ENCODE data around the gene KRTAP5-3.

The KRTAP5-3 gene

DNA sequence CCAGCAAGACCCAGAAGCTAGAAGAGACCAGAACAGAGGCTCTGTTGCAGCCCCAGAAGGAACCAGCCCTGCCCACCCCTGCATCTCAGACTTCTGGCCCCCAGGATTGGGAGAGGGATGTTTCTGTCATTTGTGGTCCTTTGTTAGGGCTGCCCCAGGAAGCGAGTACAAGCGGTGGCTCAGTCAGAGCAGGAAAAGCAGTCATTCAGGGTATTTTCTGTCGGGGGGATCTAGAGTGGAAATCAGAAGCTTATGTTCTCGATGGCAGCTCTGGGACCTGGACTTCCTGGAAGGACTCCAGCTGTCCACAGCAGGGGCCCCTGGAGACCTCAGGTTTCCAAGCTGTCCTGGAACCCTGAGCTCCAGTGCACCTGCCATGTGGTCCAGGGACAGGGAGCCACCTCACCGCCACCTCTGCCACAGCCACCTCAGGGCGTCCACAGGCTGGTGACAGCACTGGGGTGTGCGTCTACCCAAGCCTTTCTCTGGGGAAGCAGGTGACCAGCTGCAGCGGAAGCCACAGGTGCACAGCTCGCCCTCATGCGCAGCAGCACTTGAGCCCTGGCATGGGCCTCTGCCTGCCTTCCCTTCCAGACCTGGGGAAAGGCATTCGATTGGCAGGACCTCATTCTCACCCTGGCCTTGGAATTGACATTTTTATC is 23.9 kb upstream of the KRTAP5-3 start:
- no peak overlapping the region for H3K27ac ChIP-seq (ENCODE audit: low read depth, low read length)

DNA sequence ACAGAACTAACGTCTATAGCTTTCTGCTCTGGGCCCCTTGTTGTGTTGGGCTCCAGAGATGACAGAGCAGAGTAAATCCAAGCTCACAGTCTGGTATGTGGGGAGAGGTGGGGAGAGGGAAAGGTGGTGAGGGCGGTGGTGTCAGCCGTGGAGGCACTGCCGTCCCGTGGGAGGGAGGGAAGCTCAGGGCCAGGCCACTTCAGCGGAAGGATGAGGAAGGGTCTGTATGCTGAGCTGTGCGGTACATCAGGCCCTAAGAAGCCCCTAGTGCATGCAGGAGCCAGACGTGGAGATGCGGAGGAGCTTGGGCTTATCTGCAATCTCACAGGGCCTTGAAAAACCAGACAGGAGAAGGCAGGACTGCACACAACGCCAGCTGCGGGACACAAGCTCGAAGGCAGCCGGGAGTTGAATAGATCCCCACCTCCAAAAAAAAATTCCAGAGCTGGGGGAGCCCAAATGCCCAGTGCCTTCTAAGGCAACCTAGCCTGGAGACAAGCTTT is 22.9 kb upstream of the KRTAP5-3 start:
- Histone ChIP-seq H3K9me3 (ENCODE audit: control insufficient read depth in 5 of 5, low read length in 5 of 5) (no peaks in the 10 kb centered on the region), H3K9ac (ENCODE audit: low read length in 5 of 5) (no peak overlapping the region), H3K27ac (ENCODE audit: low read depth, low read length) (no peak overlapping the region), H3K4me1 (ENCODE audit: control insufficient read depth in 5 of 5, insufficient read depth in 5 of 5, low read length in 5 of 5) (peaks cover 0 to 22% (median 3%) of the 10 kb centered on the region in 5 donors), H3K4me3 (ENCODE audit: low read depth in 1 of 5, low read length in 5 of 5) (no peak overlapping the region), H3K27me3 (ENCODE audit: control insufficient read depth in 5 of 5, insufficient read depth in 4 of 5, low read length in 5 of 5) (peaks cover 11 to 41% (median 28%) of the 10 kb centered on the region in 5 donors), H3K36me3 (ENCODE audit: control insufficient read depth in 5 of 5, insufficient read depth in 5 of 5, low read length in 5 of 5) (no peaks in the 10 kb centered on the region)

More for the DNA sequence above, 23.9 kb upstream of the KRTAP5-3 start:
- peaks cover 0 to 22% (median 3%) of the 10 kb centered on the region in 5 donors for H3K4me1 ChIP-seq (ENCODE audit: control insufficient read depth in 5 of 5, insufficient read depth in 5 of 5, low read length in 5 of 5)
- H3K27me3 ChIP-seq (ENCODE audit: control insufficient read depth in 5 of 5, insufficient read depth in 4 of 5, low read length in 5 of 5), result peaks cover 11 to 40% (median 28%) of the 10 kb centered on the region in 5 donors
- no peak overlapping the region for H3K9ac ChIP-seq (ENCODE audit: low read length in 5 of 5)
- H3K4me3 ChIP-seq (ENCODE audit: low read depth in 1 of 5, low read length in 5 of 5), result no peak overlapping the region
- no peaks in the 10 kb centered on the region for H3K36me3 ChIP-seq (ENCODE audit: control insufficient read depth in 5 of 5, insufficient read depth in 5 of 5, low read length in 5 of 5)
- no peaks in the 10 kb centered on the region for H3K9me3 ChIP-seq (ENCODE audit: control insufficient read depth in 5 of 5, low read length in 5 of 5)

DNA sequence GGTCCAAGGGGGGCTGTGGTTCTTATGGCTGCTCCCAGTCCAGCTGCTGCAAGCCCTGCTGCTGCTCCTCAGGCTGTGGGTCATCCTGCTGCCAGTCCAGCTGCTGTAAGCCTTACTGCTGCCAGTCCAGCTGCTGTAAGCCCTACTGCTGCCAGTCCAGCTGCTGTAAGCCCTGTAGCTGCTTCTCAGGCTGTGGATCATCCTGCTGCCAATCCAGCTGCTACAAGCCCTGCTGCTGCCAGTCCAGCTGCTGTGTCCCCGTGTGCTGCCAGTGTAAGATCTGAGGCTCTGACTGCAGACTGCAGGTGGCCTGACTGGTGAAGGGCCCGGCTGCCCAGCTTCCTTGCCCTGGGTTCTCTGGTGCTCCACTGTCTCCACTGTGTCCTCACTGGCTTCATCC is 22.0 kb upstream of the KRTAP5-3 start:
- H3K27ac ChIP-seq (ENCODE audit: low read depth, low read length), result no peak overlapping the region

DNA sequence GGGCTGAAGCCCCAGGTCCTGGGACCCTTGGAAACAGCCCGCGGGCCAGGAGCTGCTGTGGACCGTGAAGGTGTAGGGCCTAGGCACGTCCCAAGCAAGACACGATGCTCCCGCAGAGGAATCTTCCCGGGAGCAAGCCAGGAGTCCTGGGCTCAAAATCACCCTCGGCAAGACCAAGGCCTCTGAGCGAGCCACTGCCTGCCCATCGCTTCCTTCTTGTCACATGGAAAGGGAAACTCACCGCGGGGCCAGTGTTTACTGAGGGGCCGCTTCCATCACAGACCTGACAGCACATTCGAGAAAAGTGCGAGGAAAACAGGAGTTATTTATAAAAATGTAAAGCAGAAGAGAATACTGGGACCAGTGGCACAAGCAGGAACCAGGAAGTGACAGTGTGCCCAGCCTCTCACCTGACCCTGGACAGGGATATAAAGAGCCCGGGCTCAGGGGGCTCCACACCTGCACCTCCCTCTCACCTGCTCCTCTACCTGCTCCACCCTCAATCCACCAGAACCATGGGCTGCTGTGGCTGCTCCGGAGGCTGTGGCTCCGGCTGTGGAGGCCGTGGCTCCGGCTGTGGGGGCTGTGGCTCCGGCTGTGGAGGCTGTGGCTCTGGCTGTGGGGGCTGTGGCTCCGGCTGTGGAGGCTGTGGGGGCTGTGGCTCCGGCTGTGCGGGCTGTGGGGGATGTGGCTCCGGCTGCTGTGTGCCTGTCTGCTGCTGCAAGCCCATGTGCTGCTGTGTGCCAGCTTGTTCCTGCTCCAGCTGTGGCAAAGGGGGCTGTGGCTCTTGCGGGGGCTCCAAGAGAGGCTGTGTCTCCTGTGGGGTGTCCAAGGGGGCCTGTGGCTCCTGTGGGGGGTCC is 21.3 kb upstream of the KRTAP5-3 start, which contains the start of gene KRTAP5-5:
Gene KRTAP5-5, plus strand, starts transcription at position 450 of the 860 bp plus-strand sequence. Its CDS starts 66 bp downstream, at position 516.
- Histone ChIP-seq H3K4me3 (ENCODE audit: low read depth in 1 of 5, low read length in 5 of 5) (no peak within 1 kb of the TSS), H3K4me1 (ENCODE audit: control insufficient read depth in 5 of 5, insufficient read depth in 5 of 5, low read length in 5 of 5) (peaks cover 0 to 18% (median 3%) of the 10 kb centered on the region in 5 donors), H3K27ac (ENCODE audit: low read depth, low read length) (no peak within 1 kb of the TSS), H3K9ac (ENCODE audit: low read length in 5 of 5) (peak within 1 kb of the TSS in 1 of 5 donors; percentile 35), H3K36me3 (ENCODE audit: control insufficient read depth in 5 of 5, insufficient read depth in 5 of 5, low read length in 5 of 5) (no peaks in the 10 kb centered on the region), H3K27me3 (ENCODE audit: control insufficient read depth in 5 of 5, insufficient read depth in 4 of 5, low read length in 5 of 5) (peaks cover 11 to 41% (median 28%) of the 10 kb centered on the region in 5 donors), H3K9me3 (ENCODE audit: control insufficient read depth in 5 of 5, low read length in 5 of 5) (no peaks in the 10 kb centered on the region)

More for the DNA sequence above, 22.0 kb upstream of the KRTAP5-3 start:
- Histone ChIP-seq H3K36me3 (ENCODE audit: control insufficient read depth in 5 of 5, insufficient read depth in 5 of 5, low read length in 5 of 5) (no peaks in the 10 kb centered on the region), H3K9me3 (ENCODE audit: control insufficient read depth in 5 of 5, low read length in 5 of 5) (no peaks in the 10 kb centered on the region), H3K9ac (ENCODE audit: low read length in 5 of 5) (no peak overlapping the region), H3K4me1 (ENCODE audit: control insufficient read depth in 5 of 5, insufficient read depth in 5 of 5, low read length in 5 of 5) (peaks cover 0 to 18% (median 3%) of the 10 kb centered on the region in 5 donors), H3K27me3 (ENCODE audit: control insufficient read depth in 5 of 5, insufficient read depth in 4 of 5, low read length in 5 of 5) (peaks cover 11 to 41% (median 28%) of the 10 kb centered on the region in 5 donors), H3K4me3 (ENCODE audit: low read depth in 1 of 5, low read length in 5 of 5) (no peak overlapping the region)

DNA sequence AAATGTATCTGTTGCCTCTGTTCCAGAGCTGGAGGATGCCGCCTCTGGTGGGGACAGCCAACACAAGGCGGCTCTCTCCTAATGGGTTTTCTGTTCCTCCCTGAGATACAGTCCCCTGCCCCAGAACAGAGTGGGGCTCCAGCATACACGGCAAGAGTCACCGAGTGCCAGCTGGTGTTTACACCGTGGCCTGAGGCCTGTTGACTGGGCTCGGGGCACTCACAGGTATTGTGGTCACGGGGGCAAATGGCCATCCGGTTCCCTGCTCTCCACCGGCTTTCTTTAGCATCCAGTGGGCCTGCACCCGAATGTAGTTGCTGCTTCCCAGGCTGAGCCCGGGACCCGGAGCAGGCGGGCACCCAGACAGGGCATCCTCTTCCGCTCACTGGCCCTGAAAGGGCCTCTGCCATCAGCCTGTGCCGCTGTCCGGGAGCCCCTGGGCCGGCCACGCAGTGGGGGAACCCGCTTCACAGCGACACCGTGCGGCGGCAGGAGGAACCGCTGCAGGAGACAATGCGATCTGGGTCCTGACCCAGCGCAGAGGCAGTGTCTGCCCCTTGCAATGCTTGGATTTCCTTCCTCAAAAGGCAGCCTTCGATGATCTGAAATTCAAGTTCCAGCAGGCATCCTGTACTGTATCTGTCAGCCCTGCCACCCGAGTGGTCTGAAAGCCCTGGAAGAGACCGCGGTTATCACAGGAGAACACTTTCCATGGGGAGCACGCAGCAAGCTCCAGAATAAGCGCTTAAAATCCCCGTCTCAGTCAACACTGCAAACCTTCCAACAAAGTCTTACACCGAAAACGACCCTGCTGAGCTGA is 20.5 kb upstream of the KRTAP5-3 start:
- Histone ChIP-seq H3K4me3 (ENCODE audit: low read depth in 1 of 5, low read length in 5 of 5) (no peak overlapping the region), H3K27ac (ENCODE audit: low read depth, low read length) (no peak overlapping the region), H3K9ac (ENCODE audit: low read length in 5 of 5) (peak overlapping the region in 1 of 5 donors; percentile 35), H3K4me1 (ENCODE audit: control insufficient read depth in 5 of 5, insufficient read depth in 5 of 5, low read length in 5 of 5) (peaks cover 0 to 18% (median 3%) of the 10 kb centered on the region in 5 donors), H3K9me3 (ENCODE audit: control insufficient read depth in 5 of 5, low read length in 5 of 5) (no peaks in the 10 kb centered on the region), H3K36me3 (ENCODE audit: control insufficient read depth in 5 of 5, insufficient read depth in 5 of 5, low read length in 5 of 5) (no peaks in the 10 kb centered on the region), H3K27me3 (ENCODE audit: control insufficient read depth in 5 of 5, insufficient read depth in 4 of 5, low read length in 5 of 5) (peaks cover 11 to 38% (median 28%) of the 10 kb centered on the region in 5 donors)

DNA sequence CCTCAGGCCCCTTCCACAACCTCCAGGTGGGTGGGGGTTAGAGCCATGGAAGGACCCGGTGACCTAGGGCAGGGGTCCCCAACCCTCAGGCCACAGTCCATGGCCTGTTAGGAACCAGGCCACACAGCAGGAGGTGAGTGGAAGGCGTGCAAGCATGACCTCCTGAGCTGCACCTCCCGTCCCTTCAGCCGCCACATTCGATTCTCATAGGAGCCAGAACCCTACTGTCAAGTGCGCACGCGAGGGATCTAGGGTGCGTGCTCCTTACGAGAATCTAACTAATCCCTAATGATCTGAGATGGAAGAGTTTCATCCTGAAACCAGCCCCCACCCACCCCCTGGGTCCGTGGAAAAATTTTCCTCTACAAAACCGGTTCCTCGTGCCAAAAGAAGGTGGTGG is 17.3 kb upstream of the KRTAP5-3 start:
- Histone ChIP-seq H3K4me1 (ENCODE audit: control insufficient read depth in 5 of 5, insufficient read depth in 5 of 5, low read length in 5 of 5) (peaks cover 0 to 7% (median 3%) of the 10 kb centered on the region in 5 donors), H3K9ac (ENCODE audit: low read length in 5 of 5) (no peak overlapping the region), H3K27ac (ENCODE audit: low read depth, low read length) (no peak overlapping the region), H3K36me3 (ENCODE audit: control insufficient read depth in 5 of 5, insufficient read depth in 5 of 5, low read length in 5 of 5) (no peaks in the 10 kb centered on the region), H3K27me3 (ENCODE audit: control insufficient read depth in 5 of 5, insufficient read depth in 4 of 5, low read length in 5 of 5) (peaks cover 6 to 21% (median 9%) of the 10 kb centered on the region in 5 donors), H3K9me3 (ENCODE audit: control insufficient read depth in 5 of 5, low read length in 5 of 5) (no peaks in the 10 kb centered on the region), H3K4me3 (ENCODE audit: low read depth in 1 of 5, low read length in 5 of 5) (no peak overlapping the region)

DNA sequence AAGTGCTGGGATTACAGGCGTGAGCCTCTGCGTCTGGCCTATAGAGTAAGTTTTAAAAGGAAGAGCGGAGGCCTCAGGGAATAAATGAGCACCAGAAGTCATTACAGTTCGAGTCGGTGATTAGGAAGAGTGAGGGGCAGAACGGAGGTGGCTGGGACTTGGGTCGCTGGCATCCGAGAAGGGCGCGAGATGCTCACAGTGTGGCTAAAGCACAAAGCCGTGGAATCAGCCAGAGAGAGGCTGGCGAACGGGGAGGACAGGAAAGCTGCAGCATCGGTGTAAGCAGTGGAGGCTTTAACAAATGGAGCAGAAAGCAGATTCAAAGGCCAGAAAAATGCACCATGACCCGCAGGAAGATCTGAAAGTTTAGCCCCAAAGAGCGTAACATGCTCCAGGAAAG is 16.4 kb upstream of the KRTAP5-3 start:
- H3K27ac ChIP-seq (ENCODE audit: low read depth, low read length), result no peak overlapping the region
- H3K36me3 ChIP-seq (ENCODE audit: control insufficient read depth in 5 of 5, insufficient read depth in 5 of 5, low read length in 5 of 5), result no peaks in the 10 kb centered on the region
- no peak overlapping the region for H3K4me3 ChIP-seq (ENCODE audit: low read depth in 1 of 5, low read length in 5 of 5)
- H3K9ac ChIP-seq (ENCODE audit: low read length in 5 of 5), result no peak overlapping the region
- H3K27me3 ChIP-seq (ENCODE audit: control insufficient read depth in 5 of 5, insufficient read depth in 4 of 5, low read length in 5 of 5), result peaks cover 4 to 18% (median 7%) of the 10 kb centered on the region in 5 donors
- peaks cover 0 to 7% (median 3%) of the 10 kb centered on the region in 5 donors for H3K4me1 ChIP-seq (ENCODE audit: control insufficient read depth in 5 of 5, insufficient read depth in 5 of 5, low read length in 5 of 5)
- no peaks in the 10 kb centered on the region for H3K9me3 ChIP-seq (ENCODE audit: control insufficient read depth in 5 of 5, low read length in 5 of 5)

DNA sequence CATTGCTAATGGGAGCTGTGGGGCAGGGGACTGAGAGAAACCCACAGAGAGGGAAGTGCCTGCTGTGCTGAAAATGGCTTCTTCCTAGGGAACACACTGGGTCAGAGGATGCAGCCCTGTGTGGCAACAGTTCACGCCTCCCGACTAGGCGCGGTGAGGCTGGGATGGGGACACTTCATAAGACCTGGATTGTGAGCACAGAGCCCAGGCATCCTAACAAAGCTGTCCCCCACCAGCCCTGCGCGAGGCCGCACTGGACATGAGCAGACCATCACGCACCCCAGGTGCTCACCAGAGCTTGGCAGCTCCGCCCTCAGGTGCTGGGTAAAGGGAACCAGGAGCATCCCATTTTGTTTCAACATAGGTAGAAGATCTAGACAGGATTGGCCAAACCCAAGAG is 15.5 kb upstream of the KRTAP5-3 start:
- Histone ChIP-seq H3K9ac (ENCODE audit: low read length in 5 of 5) (no peak overlapping the region), H3K36me3 (ENCODE audit: control insufficient read depth in 5 of 5, insufficient read depth in 5 of 5, low read length in 5 of 5) (no peaks in the 10 kb centered on the region), H3K4me3 (ENCODE audit: low read depth in 1 of 5, low read length in 5 of 5) (no peak overlapping the region), H3K9me3 (ENCODE audit: control insufficient read depth in 5 of 5, low read length in 5 of 5) (no peaks in the 10 kb centered on the region), H3K4me1 (ENCODE audit: control insufficient read depth in 5 of 5, insufficient read depth in 5 of 5, low read length in 5 of 5) (peaks cover 0 to 1% (median 0%) of the 10 kb centered on the region in 5 donors), H3K27me3 (ENCODE audit: control insufficient read depth in 5 of 5, insufficient read depth in 4 of 5, low read length in 5 of 5) (peaks cover 0 to 9% (median 6%) of the 10 kb centered on the region in 5 donors), H3K27ac (ENCODE audit: low read depth, low read length) (no peak overlapping the region)

DNA sequence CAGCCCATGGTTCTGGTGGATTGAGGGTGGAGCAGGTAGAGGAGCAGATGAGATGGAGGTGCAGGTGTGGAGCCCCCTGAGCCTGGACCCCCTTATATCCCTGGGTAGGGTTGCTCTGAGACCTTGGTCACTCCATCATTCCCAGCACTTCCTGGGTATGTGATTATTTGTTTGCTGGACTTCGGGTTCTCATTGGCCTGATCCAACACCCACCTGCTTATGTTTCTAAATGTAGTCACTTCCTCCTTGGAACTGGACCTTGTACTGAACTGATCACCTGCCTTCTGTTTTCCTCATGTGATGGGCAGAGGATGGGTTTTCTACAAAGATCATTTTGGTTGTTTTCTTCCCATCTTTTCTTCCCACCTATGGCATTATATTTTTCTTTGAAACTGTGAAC is 13.8 kb upstream of the KRTAP5-3 start, which contains the start of gene KRTAP5-4:
Gene KRTAP5-4, minus strand, starts transcription at position 53 of the 400 bp plus-strand sequence. Its CDS starts 45 bp downstream, at position 8.
- Histone ChIP-seq H3K36me3 (ENCODE audit: control insufficient read depth in 5 of 5, insufficient read depth in 5 of 5, low read length in 5 of 5) (no peaks in the 10 kb centered on the region), H3K9ac (ENCODE audit: low read length in 5 of 5) (no peak within 1 kb of the TSS), H3K9me3 (ENCODE audit: control insufficient read depth in 5 of 5, low read length in 5 of 5) (no peaks in the 10 kb centered on the region), H3K4me3 (ENCODE audit: low read depth in 1 of 5, low read length in 5 of 5) (no peak within 1 kb of the TSS), H3K27me3 (ENCODE audit: control insufficient read depth in 5 of 5, insufficient read depth in 4 of 5, low read length in 5 of 5) (peaks cover 0 to 4% (median 0%) of the 10 kb centered on the region in 5 donors), H3K4me1 (ENCODE audit: control insufficient read depth in 5 of 5, insufficient read depth in 5 of 5, low read length in 5 of 5) (no peaks in the 10 kb centered on the region), H3K27ac (ENCODE audit: low read depth, low read length) (no peak within 1 kb of the TSS)
